Measurements from ENCODE around the gene AXIN2. TPM values are rescaled to one million over a fixed set of nuclear protein-coding genes. Genes with fewer than 3 reads are reported as not detected.

The AXIN2 gene
- total RNA-seq, 1 donor from 2014 or later, result 1.6 TPM

GRCh38 chr17:65553646-65554552 lies 7.5 kb downstream of the AXIN2 start:
- no peak for DNase-seq (ENCODE audit: low read depth in 2 of 2)

- no peak for DNase-seq (ENCODE audit: low read depth in 2 of 2)
These were observed 8.3 kb downstream of the AXIN2 start for GRCh38 chr17:65553009-65553645.

DNA sequence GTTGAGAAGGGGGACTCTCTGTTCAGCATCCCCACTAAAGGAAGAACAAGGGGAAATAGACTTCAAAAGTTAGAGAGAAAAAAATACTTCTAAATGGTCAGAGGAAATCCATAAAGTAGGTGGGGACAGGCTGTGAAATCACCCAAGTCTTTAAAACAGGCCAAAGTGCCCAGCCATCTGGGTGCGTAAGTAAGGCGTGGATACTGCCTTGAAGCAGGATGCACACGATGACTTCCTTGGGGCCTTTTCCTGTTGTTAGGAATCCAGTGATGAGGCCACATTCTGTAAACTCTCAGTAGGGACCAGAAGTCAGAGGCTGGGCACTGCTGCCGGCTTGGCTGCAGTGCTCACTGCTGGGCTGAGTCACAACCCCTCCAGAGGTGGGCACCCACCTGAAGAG lies 9.2 kb downstream of the AXIN2 start:
- peak in 1 of 2 donors; percentile 59 for DNase-seq (ENCODE audit: low read depth in 2 of 2)

GRCh38 chr17:65551267-65552040 lies 10.0 kb downstream of the AXIN2 start:
- no peak for DNase-seq (ENCODE audit: low read depth in 2 of 2)

- no peak for DNase-seq (ENCODE audit: low read depth in 2 of 2)
These were observed 10.7 kb downstream of the AXIN2 start for GRCh38 chr17:65550758-65551157.

GRCh38 chr17:65550075-65550662 lies 11.3 kb downstream of the AXIN2 start:
- DNase-seq (ENCODE audit: low read depth in 2 of 2), result no peak

GRCh38 chr17:65548269-65548969 lies 13.0 kb downstream of the AXIN2 start:
- no peak for DNase-seq (ENCODE audit: low read depth in 2 of 2)

GRCh38 chr17:65547253-65547670 lies 14.2 kb downstream of the AXIN2 start:
- peak in 1 of 2 donors; percentile 49 for DNase-seq (ENCODE audit: low read depth in 2 of 2)

- DNase-seq (ENCODE audit: low read depth in 2 of 2), result no peak
These were observed 14.9 kb downstream of the AXIN2 start for GRCh38 chr17:65546579-65546978.

DNA sequence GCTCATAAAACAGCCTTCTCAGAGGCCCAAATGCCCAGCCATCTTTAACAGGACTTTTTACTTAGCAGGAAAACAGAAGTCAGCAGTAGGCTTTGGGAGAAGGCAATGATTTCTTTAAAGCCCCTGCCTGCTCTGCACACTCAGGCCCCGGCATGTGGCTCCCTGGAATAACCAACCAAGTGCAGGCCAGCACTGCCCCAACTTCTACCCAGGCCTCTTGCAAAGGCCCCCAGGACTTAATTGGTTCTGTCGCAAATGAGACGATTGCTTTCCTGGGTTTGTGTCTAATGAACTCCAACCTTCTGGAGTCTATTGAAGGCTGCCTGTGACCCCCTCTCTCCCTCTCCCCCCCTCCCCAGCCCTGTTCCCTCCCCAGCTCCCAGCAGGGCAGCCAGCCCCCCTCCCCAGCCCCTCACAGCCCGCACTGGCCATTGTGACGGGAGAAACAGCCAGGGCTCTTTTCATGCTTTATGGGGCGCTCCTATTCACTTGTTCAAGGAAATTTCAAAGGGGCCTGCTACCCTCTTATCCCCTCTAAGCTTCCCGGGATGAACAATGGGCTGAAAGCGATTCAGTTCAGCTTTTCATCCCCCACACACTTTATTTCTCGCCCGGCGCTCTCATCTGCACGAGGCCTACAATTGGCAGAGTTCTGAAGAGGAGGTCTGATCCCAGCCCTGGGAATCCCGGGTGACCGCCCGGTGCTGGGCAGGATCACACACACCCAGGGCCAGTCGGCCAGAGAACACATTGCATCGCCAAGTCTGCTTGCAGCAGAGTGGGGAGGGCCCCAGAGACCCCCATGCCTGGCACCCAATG lies 15.5 kb downstream of the AXIN2 start:
- DNase-seq (ENCODE audit: low read depth in 2 of 2), result no peak

DNA sequence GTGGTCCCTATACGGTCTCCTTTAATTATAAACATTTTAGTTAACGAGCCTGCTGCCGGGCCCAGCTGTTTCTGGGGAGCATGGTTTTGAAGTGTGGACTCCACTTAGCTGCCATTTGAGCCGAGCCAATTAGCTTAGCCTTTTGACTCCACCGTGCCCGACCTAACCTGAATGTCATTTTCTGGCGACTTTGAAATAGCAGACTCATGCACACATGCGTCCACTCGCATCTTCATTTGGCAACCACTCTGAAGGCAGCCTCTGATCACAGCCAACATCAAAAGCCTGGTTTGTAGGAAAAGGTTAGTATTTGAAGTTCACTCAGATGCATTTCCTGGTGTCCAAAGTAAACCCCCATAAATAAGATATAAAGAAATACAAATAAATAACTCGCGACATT lies 16.8 kb downstream of the AXIN2 start:
- no peak for DNase-seq (ENCODE audit: low read depth in 2 of 2)

DNA sequence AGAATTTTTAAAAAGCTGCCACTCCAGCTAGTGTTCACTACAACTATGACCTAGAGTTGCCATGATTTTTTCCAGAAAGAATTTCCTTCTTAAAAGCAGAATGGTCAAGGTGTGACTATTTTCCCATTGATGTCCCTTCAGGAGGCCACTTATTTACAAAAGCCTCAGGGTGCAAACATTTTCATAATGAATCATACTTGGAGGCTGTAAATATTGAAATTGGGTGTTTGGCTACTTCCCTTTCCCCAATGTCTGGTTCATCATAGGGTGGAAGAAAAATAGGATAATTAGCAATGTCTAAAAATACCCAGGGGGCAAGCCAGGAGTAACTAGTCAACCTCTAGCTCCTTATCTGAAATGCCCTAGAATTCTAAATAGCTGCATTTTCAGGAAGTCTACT lies 18.8 kb downstream of the AXIN2 start:
- no peak for DNase-seq (ENCODE audit: low read depth in 2 of 2)

DNA sequence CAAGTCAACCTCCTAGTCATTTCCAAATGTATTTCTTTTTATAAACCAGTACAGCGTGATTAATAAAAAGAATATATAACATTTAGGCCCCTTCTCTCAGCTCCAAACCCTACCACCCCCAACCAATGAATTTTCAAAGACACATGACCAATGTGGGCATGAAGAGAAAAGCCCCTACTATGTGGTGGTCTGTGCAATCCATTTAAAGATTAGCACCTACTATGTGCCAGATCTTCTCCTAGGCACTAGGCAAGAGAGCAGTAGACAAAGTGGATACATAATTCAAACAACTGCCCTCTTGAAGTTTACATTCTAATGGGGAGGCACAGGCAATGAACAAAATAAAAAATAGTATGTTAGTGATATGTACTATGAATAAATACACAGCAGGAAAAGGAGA lies 19.4 kb downstream of the AXIN2 start:
- no peak for DNase-seq (ENCODE audit: low read depth in 2 of 2)

DNA sequence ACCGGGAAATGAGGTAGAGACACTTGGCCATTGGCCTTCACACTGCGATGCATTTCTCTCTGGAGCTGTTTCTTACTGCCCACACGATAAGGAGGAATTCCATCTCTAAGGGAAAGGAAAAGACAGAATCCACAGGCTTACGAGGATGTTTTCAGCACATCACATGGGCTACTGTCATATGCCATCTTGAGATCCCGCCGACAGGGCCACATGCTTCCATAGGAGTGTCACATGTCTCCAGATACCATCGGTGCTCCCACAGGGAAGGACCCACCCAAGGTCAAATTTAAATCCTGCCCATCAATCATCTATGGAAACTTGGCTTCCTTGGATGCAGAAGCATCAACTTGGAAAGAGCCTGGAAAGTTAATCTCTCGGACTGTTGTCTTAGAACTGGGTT lies 20.0 kb downstream of the AXIN2 start:
- no peak for DNase-seq (ENCODE audit: low read depth in 2 of 2)

DNA sequence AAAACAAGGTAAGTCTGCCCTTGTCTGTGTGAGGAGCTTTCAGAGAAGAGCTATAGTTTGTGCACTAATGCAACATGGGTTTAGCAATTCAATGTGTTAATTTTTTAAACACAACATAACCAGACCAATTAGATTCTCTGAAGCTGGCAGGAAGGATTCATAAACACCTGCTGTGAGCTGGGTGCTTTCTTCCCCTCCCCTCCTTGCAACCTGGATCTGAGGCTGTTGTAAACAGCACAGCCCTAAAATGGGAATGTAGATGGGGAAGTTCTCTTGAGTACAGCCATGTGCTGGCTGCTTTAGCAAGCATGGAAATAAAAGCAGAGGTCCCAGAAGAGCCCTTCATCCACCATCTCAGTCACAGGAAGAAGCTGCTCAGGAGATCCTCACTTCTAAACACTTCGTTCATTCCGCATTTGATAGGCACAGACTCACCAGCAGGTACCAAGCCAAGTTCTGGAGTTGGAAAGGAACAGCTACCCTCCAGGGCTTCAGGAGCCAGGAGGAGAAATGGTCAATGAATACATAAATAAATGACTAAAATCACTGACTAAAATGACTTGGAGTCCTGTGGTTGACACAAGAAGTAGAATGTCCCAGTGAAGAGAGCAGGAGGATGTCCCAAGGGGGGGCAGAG lies 21.7 kb downstream of the AXIN2 start:
- DNase-seq (ENCODE audit: low read depth in 2 of 2), result no peak

GRCh38 chr17:65538675-65539529 lies 22.5 kb downstream of the AXIN2 start:
- no peak for DNase-seq (ENCODE audit: low read depth in 2 of 2)

- no peak for DNase-seq (ENCODE audit: low read depth in 2 of 2)
These were observed 23.4 kb downstream of the AXIN2 start for GRCh38 chr17:65537845-65538674.

- no peak for DNase-seq (ENCODE audit: low read depth in 2 of 2)
These were observed 24.1 kb downstream of the AXIN2 start for GRCh38 chr17:65537343-65537844.
